Epithelial cell of esophagus (primary cell): Measurements from ENCODE around the gene PLCG1.

ENCODE experiments used
- DNase-seq: peaks from one replicate; pipeline ENCODE4 v3.0.0; 2010; ENCODE audit warnings: low read depth
- H3K4me3 ChIP-seq: 2 replicates; pipeline ENCODE4 v1.5.1; 2011; ENCODE audit warnings: mild to moderate bottlenecking, low read length, control low read depth
- CTCF ChIP-seq: IDR thresholded peaks from 2 replicates; pipeline ENCODE4 v1.5.1; 2011; ENCODE audit warnings: low read depth, mild to moderate bottlenecking, low read length, control low read depth, inconsistent platforms; ENCODE audit not compliant: insufficient read depth; ENCODE audit errors: missing control alignments

PLCG1 gene

GRCh38 chr20:41098703-41099250 lies 38.6 kb upstream of the PLCG1 start:
- no peak for TF ChIP-seq CTCF
- no peak for DNase-seq
- no peak overlapping the region for H3K4me3 ChIP-seq

- DNase-seq = no peak
- no peak for TF ChIP-seq CTCF
- no peak overlapping the region for H3K4me3 ChIP-seq
Measured at GRCh38 chr20:41100001-41100480, 37.3 kb upstream of the PLCG1 start.

GRCh38 chr20:41101660-41102059 lies 35.7 kb upstream of the PLCG1 start:
- no peak for DNase-seq
- no peak overlapping the region for H3K4me3 ChIP-seq
- no peak for TF ChIP-seq CTCF

DNA sequence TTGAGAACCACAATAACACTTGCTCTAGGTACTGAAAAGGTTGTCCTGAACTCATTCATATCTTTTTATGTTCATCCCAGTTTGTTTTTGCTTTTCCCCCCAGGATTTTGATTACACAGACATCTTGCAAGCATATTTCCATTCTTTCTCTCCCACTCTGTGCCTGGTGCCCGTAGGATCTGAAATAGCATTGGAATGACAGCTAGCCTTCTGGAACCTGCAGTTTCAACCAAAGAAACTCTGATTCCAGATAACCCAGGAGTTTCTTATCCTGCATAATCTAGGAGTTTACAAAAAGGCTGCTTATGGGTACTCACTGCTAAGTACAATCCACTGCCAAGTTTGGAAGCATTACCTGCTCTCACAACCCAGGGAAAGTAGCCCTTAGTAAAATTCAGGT lies 28.8 kb upstream of the PLCG1 start:
- no peak for TF ChIP-seq CTCF
- DNase-seq = no peak
- H3K4me3 ChIP-seq = no peak overlapping the region

DNA sequence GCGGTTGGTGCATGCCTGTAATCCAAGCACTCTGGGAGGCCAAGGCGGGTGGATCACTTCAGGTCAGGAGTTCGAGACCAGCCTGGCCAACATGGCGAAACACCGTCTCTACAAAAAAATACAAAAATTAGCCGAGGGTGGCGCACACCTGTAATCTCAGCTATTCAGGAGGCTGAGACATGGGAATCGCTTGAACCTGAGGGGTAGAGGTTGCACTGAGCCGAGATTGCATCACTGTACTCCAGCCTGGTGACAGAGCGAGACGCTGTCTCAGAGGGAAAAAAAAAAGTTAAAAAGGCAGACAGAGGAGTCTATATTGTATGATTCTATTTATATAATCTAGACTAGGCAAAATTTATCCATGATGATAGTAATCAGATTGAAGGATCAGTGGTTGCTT lies 27.3 kb upstream of the PLCG1 start:
- no peak for TF ChIP-seq CTCF
- no peak for DNase-seq
- no peak overlapping the region for H3K4me3 ChIP-seq

- DNase-seq = peak; percentile 79
- no peak overlapping the region for H3K4me3 ChIP-seq
- no peak for TF ChIP-seq CTCF
Measured at GRCh38 chr20:41110930-41111577, 26.3 kb upstream of the PLCG1 start.

DNA sequence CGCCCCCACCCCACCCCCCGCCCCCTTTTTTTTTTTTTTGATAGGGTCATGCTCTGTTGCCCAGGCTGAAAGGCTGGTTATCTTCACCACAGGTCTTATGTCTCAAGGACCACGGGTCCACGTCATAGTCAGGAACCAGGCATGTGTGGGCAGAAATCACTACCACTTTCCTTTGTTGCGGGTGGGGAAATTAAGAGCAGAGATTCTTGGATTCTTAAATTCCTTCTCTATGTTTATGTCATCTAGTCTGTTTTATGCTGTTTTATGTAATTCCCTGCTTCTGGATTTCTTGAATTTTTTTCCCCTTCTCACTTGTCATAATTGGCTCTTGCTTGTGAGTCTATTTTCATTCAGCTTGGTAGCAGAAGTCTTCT lies 25.8 kb upstream of the PLCG1 start:
- no peak for TF ChIP-seq CTCF
- H3K4me3 ChIP-seq = no peak overlapping the region
- DNase-seq = no peak
